ENCODE data around the gene PDE6B.

PDE6B gene

DNA sequence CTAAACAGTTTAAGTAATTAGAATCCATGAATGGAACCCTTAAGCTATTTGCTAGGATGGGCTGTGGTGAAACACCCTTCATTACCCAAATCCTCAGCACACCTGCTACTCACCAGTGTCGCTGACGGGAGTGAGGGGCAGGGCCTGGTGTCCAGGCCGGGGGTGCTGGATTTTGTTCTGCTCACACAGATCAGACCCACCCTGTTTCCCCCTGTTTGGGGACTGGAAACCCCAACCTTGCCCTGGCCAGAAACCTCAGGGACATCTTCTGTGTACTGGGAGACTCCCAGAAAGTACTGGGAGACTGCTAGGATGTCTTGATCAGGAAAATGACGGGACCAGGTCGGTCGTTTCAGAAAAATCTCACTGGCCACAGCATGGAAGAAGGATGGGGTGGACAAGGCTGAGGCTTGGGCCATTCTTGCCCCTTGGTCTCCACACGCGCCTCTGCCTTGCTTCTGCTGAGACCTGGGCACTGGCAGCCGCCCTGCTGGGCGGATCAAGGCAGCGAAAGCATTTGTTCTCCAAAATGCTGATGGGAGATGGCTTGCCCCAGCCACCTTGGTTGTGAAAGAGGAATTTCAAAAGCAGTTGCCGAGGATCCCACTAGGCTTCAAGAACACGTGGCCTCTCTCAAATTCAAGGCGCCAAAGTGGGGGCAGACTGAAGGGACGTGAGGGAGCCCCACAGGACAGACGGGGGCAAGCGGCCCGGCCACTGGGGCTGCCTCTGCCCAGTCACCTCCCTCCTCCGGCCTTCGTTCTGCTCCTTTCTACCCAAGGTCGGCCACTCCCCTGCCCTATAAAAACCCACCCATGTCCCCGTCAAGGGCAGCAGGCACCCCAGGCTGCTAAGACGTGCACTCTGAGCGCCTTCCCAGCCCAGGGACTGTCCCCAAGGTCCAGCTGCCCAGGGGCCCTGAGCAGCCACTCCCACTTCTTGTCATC, 23.5 kb upstream of the PDE6B start:
- no peak for DNase-seq

DNA sequence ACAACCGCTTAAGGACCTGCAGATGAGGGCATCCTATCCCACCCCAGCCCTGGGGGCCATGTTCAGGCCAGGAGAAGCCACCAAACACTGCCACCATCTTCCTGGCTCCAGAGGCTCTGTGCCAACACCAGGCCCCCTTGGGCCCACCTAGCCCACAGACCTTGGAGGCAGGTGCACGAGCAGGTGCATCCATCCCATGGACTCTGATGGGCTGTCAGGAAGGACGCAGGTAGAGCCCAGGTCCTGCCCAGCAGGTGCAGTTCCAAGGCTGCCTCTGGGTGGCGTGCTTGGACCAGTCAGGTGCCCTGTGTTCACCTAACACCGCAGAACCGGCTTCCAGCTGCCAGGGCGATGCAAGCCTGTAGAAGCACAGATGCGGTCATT, 22.8 kb upstream of the PDE6B start:
- DNase-seq: peak; percentile 22

DNA sequence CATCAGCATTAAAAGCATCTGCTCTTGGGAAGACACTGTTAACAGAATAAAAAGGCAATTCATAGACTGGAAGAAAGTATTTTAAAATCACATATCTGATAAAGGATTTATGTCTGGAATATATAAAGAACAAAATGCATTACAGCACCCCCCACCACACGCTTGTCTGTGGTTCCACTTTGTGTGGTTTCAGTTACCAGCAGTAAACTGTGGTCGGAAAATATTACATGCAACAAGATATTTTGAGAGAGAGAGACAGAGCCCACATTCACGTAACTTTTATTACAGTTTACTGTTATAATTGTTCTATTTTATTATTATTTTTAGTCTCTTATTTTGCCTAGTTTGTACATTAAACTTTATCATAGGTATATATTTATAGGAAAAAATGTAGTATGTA, 21.2 kb upstream of the PDE6B start:
- no peak for DNase-seq

DNA sequence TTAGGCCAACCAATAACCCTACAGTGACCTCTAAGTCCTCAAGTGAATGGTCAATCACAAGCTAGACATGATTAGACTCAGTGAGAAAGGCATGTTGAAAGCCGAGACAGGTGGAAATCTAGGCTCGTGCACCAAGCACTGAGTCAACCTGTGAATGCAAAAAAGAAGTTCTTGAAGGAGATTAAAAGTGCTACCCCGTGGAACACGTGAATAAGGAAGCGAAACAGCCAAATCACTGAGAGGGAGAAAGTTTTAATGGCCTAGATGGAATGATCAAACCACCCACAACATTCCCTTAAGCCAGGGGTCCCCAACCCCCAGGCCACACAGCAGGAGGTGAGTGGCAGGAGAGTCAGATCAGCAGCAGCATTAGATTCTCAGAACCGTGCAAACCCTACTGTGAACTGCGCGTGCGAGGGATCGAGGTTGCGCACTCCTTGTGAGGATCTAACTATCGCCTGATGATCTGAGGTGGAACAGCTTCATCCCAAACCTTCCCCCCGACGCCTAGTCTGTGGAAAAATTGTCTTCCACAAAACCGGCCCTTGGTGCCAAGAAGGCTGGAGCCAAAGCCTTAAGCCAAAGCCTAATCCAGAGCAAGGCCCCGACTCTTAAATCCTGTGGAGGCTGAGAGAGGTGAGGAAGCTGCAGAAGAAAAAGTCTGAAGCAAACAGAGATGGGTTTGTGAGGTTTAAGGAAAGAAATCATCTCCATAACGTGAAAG, 19.5 kb upstream of the PDE6B start:
- DNase-seq: no peak

DNA sequence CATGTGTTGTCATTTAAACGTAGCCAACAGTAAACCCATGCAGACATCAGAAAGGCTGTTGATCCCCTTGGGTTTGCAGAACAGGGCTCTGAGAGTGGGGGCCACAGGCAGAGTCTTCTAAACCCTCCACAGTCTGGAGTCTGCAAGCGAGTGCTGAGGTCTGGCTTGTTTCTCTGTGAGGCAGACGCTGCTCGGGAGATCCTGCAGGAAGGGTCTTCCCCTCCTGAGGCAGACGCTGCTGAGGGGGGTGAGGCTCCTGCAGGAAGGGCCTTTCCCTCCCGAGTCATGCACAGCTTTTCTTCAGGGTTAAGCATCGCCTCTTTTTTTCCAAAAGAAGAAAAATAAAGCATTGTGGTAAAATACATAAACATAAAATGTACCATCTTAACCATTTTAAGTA, 17.1 kb upstream of the PDE6B start:
- DNase-seq: no peak

DNA sequence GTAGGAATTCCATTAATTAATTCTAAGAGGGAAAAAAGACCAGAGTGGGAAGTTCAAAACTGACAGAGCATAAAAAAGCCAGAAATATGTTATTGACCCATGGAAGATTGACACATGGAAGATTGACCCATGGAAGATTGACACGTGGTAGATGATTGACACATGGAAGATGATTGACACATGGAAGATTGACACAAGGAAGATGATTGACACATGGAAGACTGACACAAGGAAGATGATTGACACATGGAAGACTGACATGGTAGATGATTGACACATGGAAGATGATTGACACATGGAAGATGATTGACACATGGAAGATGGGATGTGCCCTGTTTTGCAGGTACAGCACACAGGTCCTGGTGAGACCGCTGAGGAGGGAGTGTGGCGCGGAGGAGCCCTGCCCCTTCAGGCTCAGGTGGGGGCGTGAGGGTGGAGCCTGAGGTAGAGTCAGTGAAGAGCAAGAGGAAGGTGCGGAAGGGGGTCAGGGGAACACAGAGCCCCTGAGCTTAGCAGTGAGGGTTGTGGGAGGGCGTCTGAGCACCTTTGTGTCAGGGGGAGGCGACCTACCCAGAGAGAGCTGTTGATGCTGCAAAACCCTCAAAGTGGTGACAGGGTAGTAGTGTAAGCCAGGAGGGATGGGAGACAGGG, 15.8 kb upstream of the PDE6B start:
- DNase-seq: no peak

DNA sequence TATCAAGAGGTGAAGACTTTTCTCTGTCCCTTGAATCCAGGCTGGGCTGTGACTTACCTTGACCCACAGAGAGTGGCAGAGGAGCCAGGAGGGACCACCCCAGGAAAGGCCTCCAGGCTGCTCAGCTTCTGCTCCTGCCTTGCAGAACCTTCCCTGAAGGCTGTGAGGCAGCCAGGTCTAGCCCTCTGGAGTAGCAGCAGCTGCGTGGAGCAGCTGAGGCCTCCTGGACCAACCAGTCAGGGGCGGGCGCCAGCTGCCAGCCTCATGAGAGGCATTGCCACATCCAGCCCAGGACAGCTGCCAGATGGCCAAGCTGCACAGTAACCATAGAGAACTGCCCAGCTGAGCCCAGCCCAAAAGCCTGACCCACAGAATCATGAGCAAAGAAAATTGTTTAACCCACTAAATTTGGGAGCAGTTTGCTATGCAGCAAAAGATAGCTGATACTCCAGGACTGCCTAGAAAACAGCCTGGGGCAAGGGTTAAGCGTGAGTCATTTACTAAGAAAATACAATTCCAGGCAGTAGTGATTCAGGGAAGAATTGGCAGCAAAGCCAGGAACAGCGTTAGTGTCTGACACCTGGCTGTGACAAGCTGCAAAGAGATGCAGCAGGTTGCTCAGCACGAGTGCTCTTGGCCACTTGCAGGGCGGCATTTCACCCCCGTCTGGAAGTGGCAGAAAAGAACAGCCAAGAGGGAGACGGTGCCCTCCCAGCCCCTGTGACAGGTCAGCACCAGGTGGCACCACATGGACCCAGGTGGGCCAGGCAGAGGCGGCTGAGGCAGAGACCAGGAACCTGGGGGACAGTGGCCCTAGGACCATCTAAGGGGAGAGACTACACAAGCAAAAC, 14.7 kb upstream of the PDE6B start:
- DNase-seq: no peak

DNA sequence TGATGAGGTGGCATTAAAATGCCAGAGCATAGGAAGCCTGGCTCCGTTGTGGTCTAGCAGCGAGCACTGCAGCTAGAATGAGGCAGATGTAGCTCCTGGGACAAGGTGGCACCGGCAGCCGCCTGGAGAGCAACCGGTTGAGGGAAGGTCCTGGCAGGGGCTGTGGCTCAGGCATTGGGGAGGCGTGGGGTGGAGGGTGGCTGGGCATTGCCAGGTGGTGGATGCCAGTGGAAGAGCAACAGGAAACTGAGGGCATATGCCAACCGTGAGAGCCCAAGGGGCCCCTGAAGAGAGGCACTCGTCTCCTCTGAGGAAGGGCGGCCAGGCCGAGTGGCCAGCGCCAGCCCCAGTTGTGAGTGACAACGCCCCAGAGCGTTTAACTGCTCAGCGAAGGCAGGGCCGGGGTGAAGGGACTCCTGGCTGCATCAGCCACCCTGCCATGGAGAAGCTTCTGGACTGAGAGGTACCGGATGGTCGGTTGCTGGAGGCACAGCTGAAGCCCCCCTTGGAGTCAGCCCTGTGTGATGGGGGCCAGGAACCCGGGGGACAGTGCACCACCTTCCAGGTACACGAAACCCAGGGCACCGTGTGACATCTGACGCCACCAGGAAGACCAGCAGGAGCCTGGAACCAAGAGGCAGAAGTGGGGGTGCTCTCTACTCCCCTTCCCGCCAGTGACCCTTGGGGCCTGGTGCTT, 13.2 kb upstream of the PDE6B start:
- DNase-seq: no peak

DNA sequence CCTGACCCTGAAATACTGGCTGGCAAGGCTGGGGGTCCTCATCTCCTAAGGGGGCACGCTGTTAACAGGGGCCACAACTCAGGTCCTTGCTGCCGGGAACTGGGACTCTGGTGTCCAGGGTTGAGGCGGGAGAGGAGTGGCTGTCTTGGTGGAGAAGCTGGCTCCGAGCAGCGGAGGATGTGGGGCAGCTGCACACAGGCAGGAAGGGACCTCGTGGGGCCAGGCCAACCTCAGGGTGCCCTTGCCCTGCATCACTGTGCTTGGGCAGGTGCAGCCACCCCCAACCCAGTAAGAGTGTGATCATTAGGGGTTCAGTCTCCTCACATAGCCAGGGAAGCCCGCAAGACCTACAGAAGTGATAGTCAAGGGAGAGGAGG, 12.6 kb upstream of the PDE6B start:
- no peak for DNase-seq

DNA sequence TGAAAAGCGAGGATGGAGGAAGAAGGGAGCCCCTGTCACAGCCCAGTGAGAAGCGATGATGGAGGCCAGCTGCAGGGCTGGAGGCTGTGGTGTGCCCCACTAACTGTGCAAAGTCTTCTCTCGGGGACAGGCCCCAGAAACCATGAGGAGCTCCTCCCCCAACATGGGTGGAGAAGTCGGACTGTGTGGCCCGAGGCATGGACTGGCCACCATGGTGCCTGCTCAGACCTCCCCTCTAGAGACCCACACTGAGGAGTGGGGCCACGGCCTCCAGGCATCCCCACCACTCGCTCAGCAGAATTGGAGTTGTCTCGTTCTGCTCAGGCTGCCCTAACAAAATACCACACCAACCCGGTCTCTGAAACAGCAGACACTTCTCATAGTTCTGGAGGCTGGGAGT, 12.2 kb upstream of the PDE6B start:
- DNase-seq: no peak

DNA sequence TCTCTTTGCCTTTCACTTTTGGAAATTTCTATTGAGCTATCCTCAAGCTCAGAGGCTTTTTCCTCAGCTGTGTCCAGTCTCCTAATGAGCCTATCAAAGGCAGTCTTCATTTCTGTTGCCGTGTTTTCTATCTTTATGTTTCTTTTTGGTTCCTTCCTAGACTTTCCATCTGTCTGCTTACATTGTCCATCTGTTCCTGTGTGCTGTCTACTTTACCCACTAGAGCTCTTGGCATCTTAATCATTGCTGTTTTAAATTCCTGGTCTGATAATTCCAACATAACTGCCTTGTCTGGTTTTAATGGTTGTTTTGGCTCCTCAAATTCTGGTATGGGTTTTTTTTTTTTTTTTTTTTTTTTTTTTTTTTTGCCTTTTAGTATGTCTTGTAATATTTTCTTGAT, 9.3 kb upstream of the PDE6B start:
- no peak for DNase-seq

DNA sequence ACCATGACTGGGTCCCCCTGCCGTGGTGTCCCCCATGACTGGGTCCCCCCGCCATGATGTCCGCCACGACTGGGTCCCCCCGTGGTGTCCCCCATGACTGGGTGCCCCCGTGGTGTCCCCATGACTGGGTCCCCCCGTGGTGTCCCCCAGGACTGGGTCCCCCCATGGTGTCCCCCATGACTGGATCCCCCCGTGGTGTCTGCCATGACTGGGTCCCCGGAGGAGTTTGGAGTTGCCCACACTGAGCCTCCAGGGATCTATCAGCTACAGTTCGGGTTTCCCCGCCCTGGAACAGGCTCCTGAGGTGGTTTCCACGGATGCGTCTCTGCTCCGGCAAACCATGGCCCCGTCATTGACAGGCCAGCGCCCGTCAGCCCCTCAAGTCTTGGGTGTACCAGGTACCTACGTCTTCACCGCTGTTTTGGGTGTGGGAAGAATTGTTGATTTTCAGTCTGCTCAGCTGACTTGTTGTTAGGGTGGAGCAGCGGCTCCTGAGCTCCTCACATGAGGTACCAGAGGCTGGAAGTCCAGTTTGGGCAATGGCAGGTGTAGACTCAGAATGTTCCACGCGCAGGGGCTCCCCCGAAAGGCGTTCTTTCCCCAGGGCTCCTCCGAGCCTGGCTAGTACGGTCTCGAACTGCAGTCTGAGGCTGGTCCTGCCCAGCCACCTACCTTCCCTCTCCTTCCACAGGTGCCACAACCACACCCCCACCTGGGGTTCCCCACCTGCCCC, 8.3 kb upstream of the PDE6B start:
- no peak for DNase-seq

DNA sequence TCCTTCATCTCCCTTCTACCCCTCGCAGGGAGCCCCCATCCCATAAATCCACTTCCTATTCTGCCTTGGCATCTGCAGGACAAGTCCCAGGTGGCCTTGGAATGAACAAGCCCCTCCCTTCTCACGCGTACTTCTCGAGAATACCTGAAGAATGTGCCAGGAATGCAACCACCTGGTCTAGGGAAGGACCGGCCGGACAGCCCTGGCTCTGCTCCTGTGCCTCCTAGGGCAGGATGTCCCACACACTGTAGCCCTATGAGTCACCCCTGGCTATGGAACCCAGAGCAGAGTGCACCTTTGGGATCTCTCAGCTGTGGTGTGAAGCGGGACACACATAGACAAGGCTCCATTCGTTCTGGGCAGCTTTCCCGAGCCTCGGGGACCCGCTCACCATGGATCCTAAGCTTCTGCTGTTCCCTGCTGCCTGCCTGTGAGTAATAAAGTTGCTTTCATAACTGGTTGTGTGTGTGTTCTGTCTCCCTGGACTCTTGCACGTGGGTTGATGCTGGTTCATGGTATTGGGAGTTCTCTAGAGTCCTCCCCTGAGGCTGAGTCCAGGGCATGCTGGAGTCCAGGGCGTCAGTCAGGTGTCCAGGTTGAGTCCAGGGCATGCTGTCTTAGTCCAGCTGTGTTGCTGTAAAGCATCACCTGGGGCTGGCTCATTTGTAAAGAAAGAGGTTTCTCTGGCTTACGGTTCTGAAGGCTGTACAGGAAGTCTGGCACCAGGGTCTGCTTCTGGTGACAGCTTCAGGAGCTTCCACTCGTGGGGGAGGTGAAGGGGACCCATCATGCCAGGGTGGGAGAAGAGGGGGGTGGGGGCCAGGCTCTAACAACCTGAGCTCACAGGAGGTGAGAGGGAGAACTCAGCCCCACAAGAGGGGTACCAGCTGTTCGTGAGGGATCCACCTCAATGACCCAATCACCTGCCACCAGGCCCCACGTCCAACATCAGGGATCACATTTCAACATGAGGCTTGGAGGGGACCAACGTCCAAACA, 7.4 kb upstream of the PDE6B start:
- no peak for DNase-seq

DNA sequence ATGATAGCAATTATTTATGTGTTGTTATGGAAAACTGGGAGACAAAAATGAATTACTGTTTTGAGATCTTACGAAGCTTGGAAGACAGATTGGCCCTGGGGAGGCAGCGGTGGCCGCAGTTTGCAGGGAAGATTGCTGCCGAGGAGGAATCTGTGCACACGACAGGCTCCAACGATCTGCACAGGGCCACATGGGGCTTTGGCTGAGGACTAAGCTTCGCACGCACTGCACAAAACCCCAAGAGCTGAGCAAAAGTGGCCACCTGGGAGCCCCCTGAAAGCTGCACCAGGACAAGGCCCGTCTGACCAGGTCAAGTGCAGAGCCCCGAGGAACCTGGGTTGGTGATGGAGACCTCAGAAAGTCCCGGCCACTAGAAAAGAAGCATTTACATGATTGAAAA, 5.2 kb upstream of the PDE6B start:
- no peak for DNase-seq

DNA sequence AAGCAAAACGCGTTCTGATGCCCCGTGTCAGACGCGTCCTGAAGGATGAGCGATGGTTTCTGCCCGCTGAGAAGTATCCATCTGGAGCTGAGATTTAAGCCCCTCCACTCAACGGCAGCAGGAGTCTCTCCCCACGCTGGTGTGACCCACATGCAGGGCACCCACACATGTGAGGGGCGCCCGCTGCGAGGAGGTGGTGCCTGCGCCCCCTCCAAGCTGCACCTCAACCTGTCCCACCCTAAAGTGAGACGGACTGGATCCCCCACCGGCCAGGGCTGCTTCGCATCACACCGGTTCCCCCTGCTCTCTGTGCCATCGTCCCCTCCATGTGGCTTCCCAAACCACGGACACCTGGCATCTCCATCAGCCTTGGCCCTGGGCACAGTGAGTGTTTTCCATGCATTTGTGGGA, 4.5 kb upstream of the PDE6B start:
- DNase-seq: no peak

DNA sequence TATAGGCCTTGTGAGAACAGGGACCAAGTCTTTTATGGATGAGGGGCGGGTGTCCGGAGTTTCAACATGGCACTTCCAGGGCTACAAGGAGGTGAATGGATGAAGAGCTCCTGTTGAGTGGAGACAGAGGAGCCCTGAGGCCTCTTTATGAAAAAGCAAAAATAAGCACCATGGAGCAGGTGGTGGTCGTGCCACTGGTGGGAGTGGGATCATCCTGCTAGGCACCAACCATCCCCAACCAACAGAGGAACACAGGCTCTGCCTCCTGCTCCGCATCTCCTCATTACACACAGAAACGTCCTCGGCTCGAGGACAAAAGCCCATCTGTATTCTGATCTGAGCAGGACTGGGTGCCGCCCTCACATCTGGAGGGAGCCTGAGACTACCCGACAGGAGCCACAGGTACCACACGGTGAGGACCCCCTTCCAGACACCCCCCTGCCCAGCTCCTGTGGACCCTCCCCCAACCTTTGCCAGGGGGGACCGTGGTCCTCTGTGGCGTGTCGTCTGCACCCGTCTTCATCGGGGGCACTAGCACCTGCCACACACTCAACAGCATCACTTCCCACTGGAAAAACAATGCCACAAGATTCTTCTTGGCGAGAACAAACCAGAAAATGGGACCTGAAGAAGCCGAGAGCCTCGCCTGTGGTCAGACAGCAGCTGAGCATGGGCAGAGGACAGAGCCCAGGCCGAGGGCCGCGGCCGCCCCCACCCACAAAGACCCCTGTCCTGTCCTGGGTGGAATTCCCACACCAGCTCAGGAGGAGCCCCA, 3.9 kb upstream of the PDE6B start:
- no peak for DNase-seq

DNA sequence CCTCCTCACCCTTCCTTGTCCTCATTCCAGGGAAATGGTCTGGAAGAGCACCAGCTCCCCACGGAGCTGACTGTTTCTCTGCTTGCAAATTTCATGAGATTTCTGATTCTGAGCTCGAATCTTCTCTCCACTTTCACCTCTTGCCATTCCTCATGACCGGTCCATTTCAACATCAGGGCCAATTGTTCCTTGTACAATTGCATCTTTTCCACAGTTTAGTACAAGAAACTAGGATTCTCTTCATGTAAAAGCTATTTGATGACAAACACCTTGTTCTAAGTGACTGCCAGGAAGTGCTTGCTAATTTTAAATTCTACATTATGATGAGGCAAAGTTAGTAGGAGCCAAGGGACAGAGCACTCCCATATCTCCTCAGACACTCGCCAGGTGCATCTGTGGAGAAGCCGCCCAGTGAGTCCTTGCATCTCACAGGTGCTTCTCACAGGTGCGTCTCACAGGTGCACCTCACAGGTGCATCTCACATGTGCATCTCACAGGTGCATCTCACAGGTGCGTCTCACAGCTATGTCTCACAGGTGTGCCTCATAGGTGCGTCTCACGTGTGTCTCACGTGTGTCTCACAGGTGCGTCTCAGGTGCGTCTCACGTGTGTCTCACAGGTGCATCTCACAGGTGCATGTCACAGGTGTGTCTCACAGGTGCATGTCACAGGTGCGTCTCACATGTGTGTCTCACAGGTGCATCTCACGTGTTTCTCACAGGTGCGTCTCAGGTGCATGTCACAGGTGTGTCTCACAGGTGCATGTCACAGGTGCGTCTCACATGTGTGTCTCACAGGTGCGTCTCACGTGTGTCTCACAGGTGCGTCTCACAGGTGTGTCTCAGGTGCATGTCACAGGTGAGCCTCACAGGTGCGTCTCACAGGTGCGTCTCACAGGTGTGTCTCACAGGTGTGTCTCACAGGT, 3.0 kb upstream of the PDE6B start:
- no peak for DNase-seq
